NCI-H345 treated with DMSO at 0.1 percent for 48 hours (cell line): ENCODE data around the gene TCF7L2.

Source experiments
- DNase-seq: peaks from one replicate; lab custom pipeline; 2025; ENCODE audit not compliant: unreplicated experiment; lab: John Stamatoyannopoulos, UW

Gene TCF7L2

GRCh38 chr10:113140143-113141011, 190.3 kb downstream of the TCF7L2 start:
- no peak for DNase-seq

- DNase-seq: no peak
These were observed 192.7 kb downstream of the TCF7L2 start for GRCh38 chr10:113142601-113143362.

DNA sequence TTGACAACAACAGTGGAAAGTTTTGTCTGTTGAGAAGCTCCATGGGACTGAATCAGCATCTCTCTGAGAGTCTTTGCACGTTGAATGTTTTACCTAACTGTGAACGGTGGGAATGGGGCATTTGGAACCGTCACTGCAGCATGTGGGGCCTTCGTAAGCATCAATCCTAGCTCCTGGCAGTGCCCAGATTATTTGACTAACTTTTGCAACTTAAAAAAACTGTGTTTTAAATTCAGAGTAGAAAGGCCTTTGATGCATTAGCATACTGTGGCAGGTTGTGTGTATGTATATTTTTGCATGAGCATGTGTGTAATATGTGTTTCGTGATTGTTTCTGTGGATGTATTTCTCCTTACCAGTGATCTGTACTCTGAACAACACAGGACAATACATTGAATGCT, 194.5 kb downstream of the TCF7L2 start:
- no peak for DNase-seq

- DNase-seq: no peak
These were observed 198.2 kb downstream of the TCF7L2 start for GRCh38 chr10:113148071-113148825.

DNA sequence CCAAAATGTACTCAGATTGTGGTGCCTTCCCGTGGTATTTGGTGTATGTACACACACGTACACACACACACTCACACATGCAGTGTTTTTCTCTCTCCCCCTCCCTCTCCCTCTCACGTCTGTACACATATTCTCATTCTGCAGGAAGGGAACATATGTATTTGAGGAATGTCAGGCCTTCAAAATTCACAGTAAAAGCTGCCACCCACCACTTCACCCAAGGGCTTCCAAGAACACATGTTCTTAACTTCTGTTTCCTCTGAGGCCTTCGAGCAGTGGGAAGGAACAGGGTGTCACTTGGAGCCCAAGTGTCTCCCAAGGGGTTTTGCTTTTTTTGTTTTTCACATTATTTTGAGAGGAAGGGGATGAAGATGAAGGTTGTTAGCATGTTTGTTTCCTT, 198.9 kb downstream of the TCF7L2 start:
- DNase-seq: no peak

DNA sequence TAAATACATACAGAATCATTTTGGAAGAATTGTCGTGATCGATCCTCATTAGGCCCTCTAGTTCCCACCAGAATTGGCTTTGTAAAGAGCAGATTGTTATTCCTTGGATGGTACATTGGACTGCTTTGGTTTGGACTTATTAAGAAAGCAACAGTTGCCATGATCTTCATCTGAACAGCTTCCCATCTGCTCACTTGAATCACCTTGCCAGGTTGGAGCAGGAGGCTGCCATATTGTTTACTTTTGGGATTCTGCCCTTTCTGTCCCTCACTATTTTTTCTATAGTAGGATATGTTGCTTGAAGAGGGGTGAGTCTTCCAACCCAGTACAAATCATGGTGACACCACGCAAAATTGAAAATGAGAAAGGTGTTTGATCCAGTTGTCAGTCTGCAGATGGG, 199.6 kb downstream of the TCF7L2 start:
- no peak for DNase-seq

DNA sequence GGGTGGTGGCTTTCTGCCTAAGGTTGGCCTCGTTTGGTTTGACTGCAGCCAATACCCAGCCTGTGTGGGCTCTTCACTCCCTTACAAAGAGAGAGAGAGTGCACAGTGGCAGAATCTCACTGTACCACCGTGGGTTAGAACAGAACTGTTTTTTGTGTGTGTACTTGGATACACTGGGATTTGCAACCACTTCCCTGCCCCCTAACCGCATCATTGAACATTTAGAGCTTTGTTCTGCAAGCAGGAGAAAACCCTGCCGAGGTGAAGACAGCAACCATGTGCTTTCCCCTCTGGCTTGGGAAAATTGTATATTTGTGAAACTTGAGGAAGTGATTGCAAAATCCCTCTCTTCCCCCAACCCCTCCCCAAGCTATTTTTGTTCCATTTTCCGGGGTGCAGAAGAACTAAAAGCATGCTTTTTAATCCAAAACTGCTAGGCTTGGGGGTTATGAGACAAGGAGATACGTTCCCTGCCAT, 201.2 kb downstream of the TCF7L2 start:
- no peak for DNase-seq

GRCh38 chr10:113153493-113154102, 203.6 kb downstream of the TCF7L2 start:
- DNase-seq: no peak

DNA sequence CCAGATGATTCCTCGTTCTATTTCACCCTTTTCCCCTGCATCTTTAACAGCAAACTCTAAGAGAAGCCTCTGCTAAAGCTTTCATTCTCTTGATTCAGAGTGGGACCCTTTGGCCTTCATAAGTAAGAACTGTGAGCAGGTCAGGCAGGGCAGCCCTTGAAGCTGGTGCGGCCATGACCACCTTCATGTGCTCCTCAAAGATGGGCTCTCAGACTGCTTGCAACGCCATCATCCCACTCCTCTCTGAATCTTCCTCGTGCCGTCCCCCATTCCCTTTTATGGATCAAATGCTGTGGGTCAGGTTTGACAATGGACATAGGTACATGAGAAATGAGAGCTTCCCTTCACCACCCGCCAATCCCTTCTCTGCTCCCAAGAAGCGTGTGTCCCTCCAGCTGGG, 207.4 kb downstream of the TCF7L2 start:
- DNase-seq: no peak

DNA sequence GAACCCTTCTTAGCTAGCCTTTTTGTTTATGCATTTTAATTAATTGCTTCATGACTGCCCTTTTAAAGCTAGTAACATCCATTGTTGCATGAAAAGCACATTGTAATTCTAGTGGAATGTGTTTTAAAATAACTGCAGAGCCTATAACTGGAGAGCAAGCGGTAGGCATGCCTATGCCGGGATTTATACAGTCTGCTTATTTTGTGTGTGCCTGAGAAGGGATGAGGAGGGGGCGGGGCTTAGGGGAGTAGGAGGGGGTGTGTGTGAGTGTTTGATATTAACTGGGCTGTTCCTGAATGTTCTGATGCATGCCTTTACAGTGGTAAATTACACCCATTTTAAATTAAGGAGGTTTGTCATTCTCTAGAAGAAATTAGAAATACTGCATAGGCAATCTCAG, 208.1 kb downstream of the TCF7L2 start:
- no peak for DNase-seq

- DNase-seq: no peak
These were observed 209.5 kb downstream of the TCF7L2 start for GRCh38 chr10:113159563-113159962.

GRCh38 chr10:113160641-113161040, 210.6 kb downstream of the TCF7L2 start:
- no peak for DNase-seq

GRCh38 chr10:113161066-113161465, 211.0 kb downstream of the TCF7L2 start:
- DNase-seq: no peak

DNA sequence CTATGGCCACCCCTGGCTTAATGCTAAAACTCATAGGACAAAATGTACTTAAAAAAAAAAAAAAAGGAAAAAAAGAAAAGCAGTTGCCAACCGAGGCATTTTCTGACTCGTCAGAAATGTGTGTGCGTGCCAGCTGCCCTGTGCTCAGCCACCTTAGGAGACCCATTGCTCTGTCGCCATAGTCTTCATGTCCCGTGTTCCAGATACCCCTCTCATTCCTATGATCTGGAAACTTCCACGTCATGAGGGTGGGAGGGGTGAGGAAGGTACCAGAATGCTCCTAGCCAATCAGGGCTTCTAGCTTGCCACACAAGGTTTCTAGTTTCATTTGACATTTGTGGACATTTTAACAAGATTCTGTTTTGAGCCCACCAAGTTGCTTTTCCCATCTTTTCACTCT, 212.9 kb downstream of the TCF7L2 start:
- no peak for DNase-seq

DNA sequence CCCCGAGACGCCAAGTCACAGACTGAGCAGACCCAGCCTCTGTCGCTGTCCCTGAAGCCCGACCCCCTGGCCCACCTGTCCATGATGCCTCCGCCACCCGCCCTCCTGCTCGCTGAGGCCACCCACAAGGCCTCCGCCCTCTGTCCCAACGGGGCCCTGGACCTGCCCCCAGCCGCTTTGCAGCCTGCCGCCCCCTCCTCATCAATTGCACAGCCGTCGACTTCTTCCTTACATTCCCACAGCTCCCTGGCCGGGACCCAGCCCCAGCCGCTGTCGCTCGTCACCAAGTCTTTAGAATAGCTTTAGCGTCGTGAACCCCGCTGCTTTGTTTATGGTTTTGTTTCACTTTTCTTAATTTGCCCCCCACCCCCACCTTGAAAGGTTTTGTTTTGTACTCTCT, 215.6 kb downstream of the TCF7L2 start:
- no peak for DNase-seq

DNA sequence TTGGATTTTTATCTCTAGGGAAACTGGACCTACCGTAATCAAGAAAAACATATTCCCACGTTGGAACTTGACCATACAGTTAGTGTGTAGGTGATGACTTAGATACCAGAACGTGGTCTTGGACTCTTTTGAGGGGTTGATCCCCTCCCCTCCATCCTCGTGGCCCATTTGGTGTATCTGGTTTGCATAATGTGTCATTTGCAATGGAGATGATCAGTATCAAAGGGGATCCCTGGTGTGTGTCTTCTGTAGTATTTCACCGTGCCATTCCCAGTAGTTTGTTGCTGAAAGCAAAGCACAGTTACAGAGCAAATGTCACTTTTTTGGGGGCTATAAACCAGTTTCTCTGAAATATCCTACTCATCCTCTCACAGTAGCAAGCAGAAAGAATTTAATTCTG, 217.7 kb downstream of the TCF7L2 start:
- no peak for DNase-seq

DNA sequence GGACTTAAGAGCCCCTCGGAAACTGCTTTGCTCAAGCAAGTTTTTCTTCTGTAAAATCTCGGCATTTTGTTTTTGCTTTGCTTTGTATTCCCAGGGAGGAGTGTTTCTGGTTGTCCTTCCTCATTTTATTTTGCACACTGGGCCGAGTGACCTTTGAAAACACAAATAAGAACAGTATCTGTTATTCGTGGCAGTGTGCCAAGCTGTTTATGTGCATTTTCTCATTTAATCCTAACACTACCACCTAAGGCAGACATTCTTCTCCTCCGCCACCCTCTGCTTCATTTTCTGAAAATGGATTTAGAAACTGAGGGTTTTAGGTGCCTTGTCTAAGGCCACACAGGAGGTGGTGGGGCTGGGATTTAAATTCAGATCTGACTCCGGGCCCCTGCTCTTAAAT, 218.5 kb downstream of the TCF7L2 start:
- DNase-seq: no peak

GRCh38 chr10:113169111-113169510, 219.1 kb downstream of the TCF7L2 start:
- no peak for DNase-seq

GRCh38 chr10:113169853-113170460, 219.9 kb downstream of the TCF7L2 start:
- DNase-seq: no peak

DNA sequence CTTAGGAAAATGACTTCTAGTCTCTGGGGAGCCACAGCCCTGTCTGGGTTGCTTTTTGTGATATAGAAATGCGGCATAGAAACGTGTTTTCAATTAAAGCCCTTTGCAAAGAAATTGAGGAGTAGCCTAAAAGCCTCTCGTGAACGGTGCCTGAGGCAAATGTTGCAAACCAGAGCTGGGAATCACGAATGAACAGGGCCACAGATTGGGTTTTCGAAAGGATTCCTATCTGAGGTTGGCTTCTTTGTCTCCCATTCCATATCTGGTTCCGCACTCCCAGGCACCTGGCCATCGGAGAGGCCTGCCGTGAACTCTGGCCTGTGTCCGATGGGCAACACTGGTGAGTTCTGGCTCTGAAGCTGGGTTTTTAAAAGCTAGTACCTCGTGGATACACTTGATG, 221.6 kb downstream of the TCF7L2 start:
- DNase-seq: no peak

- DNase-seq: no peak
These were observed 225.1 kb downstream of the TCF7L2 start for GRCh38 chr10:113175176-113175575.
